Liver (tissue), 3 donors: ENCODE results near the gene DNASE2.

Experiments used
- ATF3 ChIP-seq: IDR thresholded peaks from 2 replicates; pipeline ENCODE4 v1.6.1; 2016; ENCODE audit warnings: antibody characterized with exemption
- CTCF ChIP-seq: fragments of 150-350 bp; IDR thresholded peaks from 2 replicates; pipeline ENCODE4 v1.5.1; 2017; ENCODE audit warnings: improper control_type of control experiment, low read depth, low read length; ENCODE audit not compliant: missing input control
- EGR1 ChIP-seq, 2 donors: IDR thresholded peaks; 2 replicates each; pipeline ENCODE4 v1.6.1; 2016 to 2018; ENCODE audit warnings: antibody characterized with exemption in 2 of 2, low read depth in 2 of 2
- FOXA1 ChIP-seq: IDR thresholded peaks from 2 replicates; pipeline ENCODE4 v1.6.1; 2016; ENCODE audit warnings: antibody characterized with exemption
- GABPA ChIP-seq, 2 donors: IDR thresholded peaks in 1 of 2; conservative IDR thresholded peaks in 1 of 2; 2 replicates each; pipeline ENCODE4 v1.6.1; 2016; ENCODE audit warnings: antibody characterized with exemption in 2 of 2, mild to moderate bottlenecking in 1 of 2, moderate library complexity in 1 of 2
- HNF4A ChIP-seq, 2 donors: conservative IDR thresholded peaks; 2 replicates each; pipeline ENCODE4 v1.6.1; 2016; ENCODE audit warnings: antibody characterized with exemption in 2 of 2, mild to moderate bottlenecking in 2 of 2
- JUND ChIP-seq, 2 donors: IDR thresholded peaks; 2 replicates each; pipeline ENCODE4 v1.6.1; 2016; ENCODE audit warnings: antibody characterized with exemption in 2 of 2
- MAX ChIP-seq: IDR thresholded peaks from 2 replicates; pipeline ENCODE4 v1.6.1; 2016; ENCODE audit warnings: antibody characterized with exemption
- RAD21 ChIP-seq, 2 donors: IDR thresholded peaks; 2 replicates each; pipeline ENCODE4 v1.6.1; 2016; ENCODE audit warnings: antibody characterized with exemption in 2 of 2, mild to moderate bottlenecking in 2 of 2
- RXRA ChIP-seq, 2 donors: IDR thresholded peaks; 2 replicates each; pipeline ENCODE4 v1.6.1; 2017 to 2018; ENCODE audit warnings: antibody characterized with exemption in 2 of 2, mild to moderate bottlenecking in 1 of 2
- SP1 ChIP-seq: IDR thresholded peaks from 2 replicates; pipeline ENCODE4 v1.6.1; 2018; ENCODE audit warnings: antibody characterized with exemption, mild to moderate bottlenecking
- TAF1 ChIP-seq: conservative IDR thresholded peaks from 2 replicates; pipeline ENCODE4 v1.6.1; 2016; ENCODE audit warnings: antibody characterized with exemption, mild to moderate bottlenecking
- YY1 ChIP-seq: IDR thresholded peaks from 2 replicates; pipeline ENCODE4 v1.6.1; 2016; ENCODE audit warnings: antibody characterized with exemption, mild to moderate bottlenecking
- ZBTB33 ChIP-seq: IDR thresholded peaks from 2 replicates; pipeline ENCODE4 v1.6.1; 2016; ENCODE audit warnings: antibody characterized with exemption
- donor health status: healthy.
- donor health status: healthy.

- no peak for TF ChIP-seq CTCF
- TF ChIP-seq SP1: no peak
- no peak for TF ChIP-seq RAD21 (IDR thresholded peaks at IDR 0.05)
- TF ChIP-seq TAF1: no peak
- TF ChIP-seq YY1: no peak
- no peak for TF ChIP-seq EGR1 (IDR thresholded peaks at IDR 0.05; ENCODE audit: low read depth in 2 of 2)
- TF ChIP-seq JUND (IDR thresholded peaks at IDR 0.05): no peak
- no peak for TF ChIP-seq HNF4A (conservative IDR thresholded peaks at IDR 0.05)
- no peak for TF ChIP-seq FOXA1
- TF ChIP-seq ZBTB33: no peak
- TF ChIP-seq MAX: no peak
- TF ChIP-seq GABPA (IDR thresholded peaks at IDR 0.05 in 1 of 2, conservative IDR thresholded peaks at IDR 0.05 in 1 of 2): no peak
- no peak for TF ChIP-seq RXRA (IDR thresholded peaks at IDR 0.05)
- no peak for TF ChIP-seq ATF3
Measured at GRCh38 chr19:12837225-12837624, 44.0 kb downstream of the DNASE2 start.
